Lower leg skin (tissue), 4 donors: Measurements from ENCODE around the gene KLHDC8A. TPM values are rescaled to one million over a fixed set of nuclear protein-coding genes. Genes with fewer than 3 reads are reported as not detected.

Experiments used
- DNase-seq, 2 donors: peaks; one replicate each; pipeline ENCODE4 v3.0.0-alpha.2; 2019; ENCODE audit warnings: low spot score in 2 of 2
- H3K4me3 ChIP-seq: fragments of 200-600 bp; sonication (generic); 2 replicates; pipeline ENCODE4 v1.5.1; 2017; ENCODE audit warnings: mild to moderate bottlenecking, low read depth; ENCODE audit not compliant: poor library complexity, severe bottlenecking
- POLR2A ChIP-seq, 2 donors: fragments of 450-650 bp; IDR thresholded peaks; one replicate each; pipeline ENCODE4 v1.6.1; 2016 to 2017; ENCODE audit warnings: antibody characterized with exemption in 2 of 2, mild to moderate bottlenecking in 1 of 2, moderate library complexity in 1 of 2
- WGBS, 2 donors: methylation state at CpG; one replicate each; pipeline ENCODE4 v1.1.5; 2018; 5-methylcytosine and 5-hydroxymethylcytosine counted together
- intact Hi-C: fragments of 100-400 bp; cut with DNase I; formaldehyde crosslinking; loops from one replicate; pipeline ENCODE4 v1.15.0; 2023; ENCODE audit warnings: low total_unique reads
- total RNA-seq, 4 donors: library from RNA; depleted of rRNA; stranded (reverse); fragments of >200 nt; gene quantifications; one replicate each; pipeline ENCODE4 v1.1.0, GENCODE V29; 2016
- TF ChIP-seq, protein P1 (sequence below), 3 donors: fragments of 450-650 bp; IDR thresholded peaks; one replicate each; pipeline ENCODE4 v1.5.1; 2016; ENCODE audit warnings: antibody characterized with exemption in 3 of 3, mild to moderate bottlenecking in 3 of 3, moderate library complexity in 2 of 3

KLHDC8A gene
- total RNA-seq, 4 donors from 2014 or later: 0.30 TPM; not detected in 3

DNA sequence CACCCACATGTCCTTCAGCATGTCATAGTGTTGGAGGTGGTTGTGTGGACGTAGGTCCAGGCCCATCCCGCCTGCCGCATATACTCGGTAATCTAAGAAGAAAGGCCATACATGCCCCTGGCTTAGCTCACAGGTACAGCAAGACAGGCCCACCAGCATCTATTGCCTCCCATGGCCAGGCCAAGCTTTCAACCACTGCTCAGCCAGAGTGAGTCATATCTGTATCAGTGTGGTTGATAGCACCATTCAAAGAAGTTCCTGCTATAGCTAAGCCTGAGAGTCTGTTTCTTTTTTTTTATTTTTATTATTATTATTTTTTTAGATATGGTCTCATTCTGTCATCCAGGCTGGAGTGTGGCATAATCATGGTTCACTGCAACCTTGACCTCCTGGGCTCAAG lies 17.0 kb downstream of the KLHDC8A start:
- H3K4me3 ChIP-seq: no peak overlapping the region
- no peak for DNase-seq
- intact Hi-C loops: loop anchor here (10.0 kb wide), 1 partner anchor 145 kb away; no protein-coding TSS in a partner anchor
- no peak for TF ChIP-seq POLR2A (IDR thresholded peaks at IDR 0.05)
- TF ChIP-seq, protein P1, sequence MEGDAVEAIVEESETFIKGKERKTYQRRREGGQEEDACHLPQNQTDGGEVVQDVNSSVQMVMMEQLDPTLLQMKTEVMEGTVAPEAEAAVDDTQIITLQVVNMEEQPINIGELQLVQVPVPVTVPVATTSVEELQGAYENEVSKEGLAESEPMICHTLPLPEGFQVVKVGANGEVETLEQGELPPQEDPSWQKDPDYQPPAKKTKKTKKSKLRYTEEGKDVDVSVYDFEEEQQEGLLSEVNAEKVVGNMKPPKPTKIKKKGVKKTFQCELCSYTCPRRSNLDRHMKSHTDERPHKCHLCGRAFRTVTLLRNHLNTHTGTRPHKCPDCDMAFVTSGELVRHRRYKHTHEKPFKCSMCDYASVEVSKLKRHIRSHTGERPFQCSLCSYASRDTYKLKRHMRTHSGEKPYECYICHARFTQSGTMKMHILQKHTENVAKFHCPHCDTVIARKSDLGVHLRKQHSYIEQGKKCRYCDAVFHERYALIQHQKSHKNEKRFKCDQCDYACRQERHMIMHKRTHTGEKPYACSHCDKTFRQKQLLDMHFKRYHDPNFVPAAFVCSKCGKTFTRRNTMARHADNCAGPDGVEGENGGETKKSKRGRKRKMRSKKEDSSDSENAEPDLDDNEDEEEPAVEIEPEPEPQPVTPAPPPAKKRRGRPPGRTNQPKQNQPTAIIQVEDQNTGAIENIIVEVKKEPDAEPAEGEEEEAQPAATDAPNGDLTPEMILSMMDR (IDR thresholded peaks at IDR 0.05): no peak
- WGBS, 2 donors: 74 to 93% methylated on average over 4 of the region's 4 CpGs

DNA sequence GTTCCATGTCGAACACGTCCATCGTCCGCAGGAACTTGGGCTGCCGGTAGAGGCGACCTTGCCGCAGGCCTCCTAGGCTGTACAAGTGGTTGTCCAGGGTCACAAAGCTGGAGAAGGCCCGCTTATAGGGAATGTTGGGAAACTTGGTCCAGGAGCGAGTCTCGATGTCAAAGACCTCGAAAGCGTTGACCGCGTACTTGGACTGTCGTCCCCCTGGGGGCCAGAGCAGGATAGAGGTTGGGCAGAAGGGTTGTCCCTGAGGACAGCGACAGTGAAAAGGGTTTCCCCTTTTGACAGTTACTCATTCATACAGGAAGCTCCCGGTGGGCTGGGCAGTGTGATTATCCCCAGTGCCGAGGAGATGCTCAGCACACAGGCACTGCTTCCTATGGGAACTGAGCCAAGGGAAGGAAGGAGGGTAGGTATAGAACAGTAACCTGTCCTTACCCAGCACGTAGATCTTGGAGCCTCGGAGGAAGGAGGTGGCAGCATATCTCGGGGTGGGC lies 17.5 kb downstream of the KLHDC8A start:
- intact Hi-C loops: loop anchor here (10.0 kb wide), 1 partner anchor 146 kb away; no protein-coding TSS in a partner anchor
- DNase-seq: no peak
- H3K4me3 ChIP-seq: no peak overlapping the region
- TF ChIP-seq, protein P1 (IDR thresholded peaks at IDR 0.05): no peak
- no peak for TF ChIP-seq POLR2A (IDR thresholded peaks at IDR 0.05)
- WGBS, 2 donors: 87 to 92% methylated on average over 21 of the region's 21 CpGs

DNA sequence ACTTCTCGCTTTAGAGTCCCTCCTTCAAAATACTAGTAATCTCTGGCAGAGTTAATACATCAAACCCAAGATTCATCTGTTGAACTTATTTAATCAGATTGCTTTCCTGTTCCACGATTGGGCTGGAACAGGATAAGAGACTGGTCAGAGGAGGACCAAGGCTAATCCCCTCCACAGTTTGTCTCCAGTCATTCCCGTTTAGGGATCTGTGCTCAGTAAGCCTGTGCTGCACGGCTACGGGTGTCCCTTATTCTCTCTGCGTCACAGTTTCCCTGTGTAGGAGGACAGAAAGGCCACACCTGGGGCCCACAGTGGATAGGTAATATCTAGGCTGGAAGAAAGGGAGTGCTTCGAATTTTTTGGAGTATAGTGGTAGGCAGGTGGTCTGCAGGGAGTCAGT lies 18.7 kb downstream of the KLHDC8A start:
- DNase-seq: no peak
- H3K4me3 ChIP-seq: no peak overlapping the region
- intact Hi-C loops: loop anchor here (10.0 kb wide), 1 partner anchor 147 kb away; no protein-coding TSS in a partner anchor
- TF ChIP-seq, protein P1 (IDR thresholded peaks at IDR 0.05): no peak
- no peak for TF ChIP-seq POLR2A (IDR thresholded peaks at IDR 0.05)
- 76 to 85% methylated on average over 7 of the region's 7 CpGs for WGBS, 2 donors

DNA sequence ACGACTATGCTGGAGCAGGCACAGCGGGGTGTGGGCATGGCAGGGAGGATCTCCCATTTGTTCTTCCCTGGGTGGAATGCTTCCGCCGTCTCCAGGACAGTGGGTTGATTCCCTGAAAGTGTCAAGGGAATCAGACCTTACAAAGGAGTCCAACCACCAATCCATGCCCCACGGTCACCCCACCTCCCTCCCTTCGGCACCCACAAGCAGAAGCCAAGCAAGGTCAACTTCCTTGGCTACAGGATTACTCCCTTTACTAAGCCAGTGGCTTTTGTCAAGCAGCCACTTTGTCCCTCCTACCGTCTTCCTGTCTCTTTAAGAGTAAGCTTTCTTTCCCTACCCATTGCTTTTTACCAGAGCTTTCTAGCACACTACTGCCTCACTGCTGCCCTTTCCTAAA lies 19.2 kb downstream of the KLHDC8A start:
- WGBS, 2 donors: 73 to 77% methylated on average over 6 to 7 of the region's 7 CpGs
- H3K4me3 ChIP-seq: no peak overlapping the region
- DNase-seq: no peak
- no peak for TF ChIP-seq POLR2A (IDR thresholded peaks at IDR 0.05)
- TF ChIP-seq, protein P1 (IDR thresholded peaks at IDR 0.05): no peak
- intact Hi-C loops: loop anchor here (10.0 kb wide), 1 partner anchor 147 kb away; no protein-coding TSS in a partner anchor

DNA sequence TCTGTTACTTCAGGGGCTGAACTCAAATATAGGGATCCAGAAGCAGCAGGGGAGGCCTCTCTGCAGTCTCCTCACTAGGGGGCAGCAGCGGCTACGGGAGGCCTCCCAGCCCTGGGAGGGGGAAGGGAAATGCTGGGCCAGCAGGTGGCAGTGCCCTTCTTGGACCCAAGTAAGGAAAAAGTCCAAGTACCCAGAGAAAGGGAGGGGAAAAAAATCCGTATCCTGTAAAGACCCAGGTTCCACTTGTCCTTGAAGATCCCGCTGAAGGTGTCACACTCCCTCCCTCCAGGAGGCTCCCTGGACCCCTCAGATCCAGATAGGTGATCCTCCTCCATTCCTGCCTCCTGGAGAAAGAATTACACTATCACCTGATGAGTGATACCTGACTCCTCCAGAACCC lies 21.0 kb downstream of the KLHDC8A start:
- intact Hi-C loops: loop anchor here (10.0 kb wide), 1 partner anchor 149 kb away; no protein-coding TSS in a partner anchor
- TF ChIP-seq POLR2A (IDR thresholded peaks at IDR 0.05): no peak
- TF ChIP-seq, protein P1 (IDR thresholded peaks at IDR 0.05): peak in 1 of 3 donors; percentile 70
- DNase-seq: peak in 1 of 2 donors; percentile 33

More for the DNA sequence above, 21.0 kb downstream of the KLHDC8A start:
- WGBS, 2 donors: 4 to 8% methylated on average over 4 of the region's 4 CpGs
- H3K4me3 ChIP-seq: no peak overlapping the region
